Mucosa of descending colon (tissue), 3 donors: ENCODE measurements around the gene SCAF1. TPM values are rescaled to one million over a fixed set of nuclear protein-coding genes. Genes with fewer than 3 reads are reported as not detected.
A peak's percentile ranks its signal among the peaks of the same experiment; 100 is the strongest.

Source experiments
- ATAC-seq: fragments of 200-7000 bp; cut with Tn5 transposase; one replicate; pipeline ENCODE4 v1.9.1; 2020; ENCODE audit warnings: mild to moderate bottlenecking, moderate library complexity
- DNase-seq, 3 donors: peaks; one replicate each; pipeline ENCODE4 v3.0.0-alpha.2; 2020
- H3K36me3 ChIP-seq: fragments of 200-600 bp; one replicate; pipeline ENCODE4 v1.8.0; 2021; ENCODE audit warnings: low read depth, mild to moderate bottlenecking
- H3K4me1 ChIP-seq: fragments of 200-600 bp; one replicate; pipeline ENCODE4 v1.8.0; 2021; ENCODE audit warnings: low read depth, mild to moderate bottlenecking
- H3K4me3 ChIP-seq: fragments of 200-600 bp; one replicate; pipeline ENCODE4 v1.8.0; 2021; ENCODE audit warnings: mild to moderate bottlenecking
- H3K9me3 ChIP-seq: fragments of 200-600 bp; one replicate; pipeline ENCODE4 v1.8.0; 2021; ENCODE audit warnings: mild to moderate bottlenecking
- intact Hi-C, 2 donors: fragments of 100-400 bp; cut with DNase I in 1 of 2; cut with micrococcal nuclease in 1 of 2; formaldehyde crosslinking; loops; one replicate each; pipeline versions ENCODE4 v1.11.0 to v1.11.1; 2022; cut with DNase I, micrococcal nuclease
- total RNA-seq, 3 donors: library from RNA; stranded (reverse); fragmentation: NEBNext Ultra II Directional in 2 of 3; extraction: Animal tissue kit (Norgen Biotek cat#: 25700) in 2 of 3; gene quantifications; one replicate each; pipeline versions ENCODE4 v1.2.1 to v1.2.4, GENCODE V29; 2021 to 2023
- TF ChIP-seq, protein P1 (sequence below): fragments of 200-600 bp; IDR thresholded peaks from one replicate; pipeline ENCODE4 v1.8.0; 2022; ENCODE audit warnings: antibody characterized with exemption, mild to moderate bottlenecking
- donor health status: DM: no; HTN: no; CAD: no; lungs with moderate emphysema.
- donor health status: DM: no; HTN: no; CAD: no.
- donor health status: DM: no; HTN: yes; CAD: no.

The SCAF1 gene
- total RNA-seq, 3 donors from 2014 or later = 55.5 to 75.0 (median 56.1) TPM

GRCh38 chr19:49680421-49681351 lies 38.7 kb downstream of the SCAF1 start:
- Histone ChIP-seq H3K4me1 (peaks cover 27% of the 10 kb centered on the region), H3K9me3 (no peaks in the 10 kb centered on the region), H3K36me3 (peaks cover 6% of the 10 kb centered on the region), H3K4me3 (no peak overlapping the region)
- DNase-seq = peak; percentile 91 to 96 (median 95)
- intact Hi-C loops = loop anchor here in 1 of 2 donors (10.0 kb wide), 1 partner anchor 96 kb away; the partner anchor contains the start of genes NOSIP and PRRG2
- TF ChIP-seq, protein P1, sequence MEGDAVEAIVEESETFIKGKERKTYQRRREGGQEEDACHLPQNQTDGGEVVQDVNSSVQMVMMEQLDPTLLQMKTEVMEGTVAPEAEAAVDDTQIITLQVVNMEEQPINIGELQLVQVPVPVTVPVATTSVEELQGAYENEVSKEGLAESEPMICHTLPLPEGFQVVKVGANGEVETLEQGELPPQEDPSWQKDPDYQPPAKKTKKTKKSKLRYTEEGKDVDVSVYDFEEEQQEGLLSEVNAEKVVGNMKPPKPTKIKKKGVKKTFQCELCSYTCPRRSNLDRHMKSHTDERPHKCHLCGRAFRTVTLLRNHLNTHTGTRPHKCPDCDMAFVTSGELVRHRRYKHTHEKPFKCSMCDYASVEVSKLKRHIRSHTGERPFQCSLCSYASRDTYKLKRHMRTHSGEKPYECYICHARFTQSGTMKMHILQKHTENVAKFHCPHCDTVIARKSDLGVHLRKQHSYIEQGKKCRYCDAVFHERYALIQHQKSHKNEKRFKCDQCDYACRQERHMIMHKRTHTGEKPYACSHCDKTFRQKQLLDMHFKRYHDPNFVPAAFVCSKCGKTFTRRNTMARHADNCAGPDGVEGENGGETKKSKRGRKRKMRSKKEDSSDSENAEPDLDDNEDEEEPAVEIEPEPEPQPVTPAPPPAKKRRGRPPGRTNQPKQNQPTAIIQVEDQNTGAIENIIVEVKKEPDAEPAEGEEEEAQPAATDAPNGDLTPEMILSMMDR = peak; percentile 100
- peak; percentile 49 for ATAC-seq

GRCh38 chr19:49681830-49682229 lies 39.8 kb downstream of the SCAF1 start:
- ATAC-seq = no peak
- H3K4me3 ChIP-seq = no peak overlapping the region
- no peaks in the 10 kb centered on the region for H3K9me3 ChIP-seq
- H3K4me1 ChIP-seq = peaks cover 23% of the 10 kb centered on the region
- DNase-seq = peak in 1 of 3 donors; percentile 59
- H3K36me3 ChIP-seq = peaks cover 3% of the 10 kb centered on the region
- intact Hi-C loops = loop anchor here in 1 of 2 donors (10.0 kb wide), 1 partner anchor 97 kb away; the partner anchor contains the start of genes NOSIP and PRRG2
- TF ChIP-seq, protein P1 = no peak

GRCh38 chr19:49682274-49682673 lies 40.3 kb downstream of the SCAF1 start:
- Histone ChIP-seq H3K9me3 (no peaks in the 10 kb centered on the region), H3K4me1 (peaks cover 22% of the 10 kb centered on the region), H3K36me3 (no peaks in the 10 kb centered on the region), H3K4me3 (no peak overlapping the region)
- TF ChIP-seq, protein P1 = no peak
- DNase-seq (no peak), ATAC-seq (no peak)
- intact Hi-C loops = loop anchor here in 1 of 2 donors (10.0 kb wide), 1 partner anchor 97 kb away; the partner anchor contains the start of genes NOSIP and PRRG2

DNA sequence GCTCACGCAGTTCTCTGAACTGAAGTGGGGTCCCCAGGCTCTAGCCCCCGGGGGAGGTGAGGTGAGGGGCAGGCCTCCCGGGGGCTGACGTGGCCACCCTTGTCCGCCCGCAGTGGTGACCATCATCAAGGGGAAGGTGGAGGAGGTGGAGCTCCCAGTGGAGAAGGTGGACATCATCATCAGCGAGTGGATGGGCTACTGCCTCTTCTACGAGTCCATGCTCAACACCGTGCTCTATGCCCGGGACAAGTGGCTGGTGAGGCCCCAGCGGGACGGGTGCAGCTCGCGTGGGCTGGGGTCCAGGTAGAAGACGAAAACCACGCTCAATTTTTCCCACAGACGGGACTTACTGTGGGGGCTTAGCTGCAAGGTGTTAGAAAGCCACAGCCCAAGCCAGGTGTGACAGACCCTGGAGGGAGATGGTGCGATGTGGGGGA lies 41.8 kb downstream of the SCAF1 start:
- Histone ChIP-seq H3K4me1 (peaks cover 17% of the 10 kb centered on the region), H3K9me3 (no peaks in the 10 kb centered on the region), H3K4me3 (no peak overlapping the region), H3K36me3 (no peaks in the 10 kb centered on the region)
- intact Hi-C loops = loop anchor here in 1 of 2 donors (10.0 kb wide), 1 partner anchor 99 kb away; the partner anchor contains the start of genes NOSIP and PRRG2
- ATAC-seq (no peak), DNase-seq (no peak)
- TF ChIP-seq, protein P1 = no peak

GRCh38 chr19:49684251-49684982 lies 42.4 kb downstream of the SCAF1 start:
- ATAC-seq (peak; percentile 36), DNase-seq (no peak)
- TF ChIP-seq, protein P1 = peak; percentile 23
- H3K4me3 ChIP-seq = no peak overlapping the region
- no peaks in the 10 kb centered on the region for H3K9me3 ChIP-seq
- H3K4me1 ChIP-seq = peaks cover 16% of the 10 kb centered on the region
- intact Hi-C loops = loop anchor here in 1 of 2 donors (10.0 kb wide), 1 partner anchor 100 kb away; the partner anchor contains the start of genes NOSIP and PRRG2
- no peaks in the 10 kb centered on the region for H3K36me3 ChIP-seq
